ENCODE data around the gene HDGFL1. TPM values are rescaled to one million over a fixed set of nuclear protein-coding genes. Genes with fewer than 3 reads are reported as not detected.

Gene HDGFL1
- not detected in 2 replicates for total RNA-seq
- polyA plus RNA-seq, result not detected in 2 replicates

- Histone ChIP-seq H3K27ac (no peak within 1 kb of the TSS), H3K9me2 (replicated peaks; ENCODE audit: insufficient read depth) (no peaks in the 10 kb centered on the region), H3K36me3 (replicated peaks; ENCODE audit: insufficient read depth, low read depth) (no peaks in the 10 kb centered on the region), H3K4me3 (no peak within 1 kb of the TSS), H3K79me2 (no peaks in the 10 kb centered on the region), H2AFZ (no peak within 1 kb of the TSS), H3K27me3 (no peaks in the 10 kb centered on the region), H3K4me2 (no peak within 1 kb of the TSS), H3K9me3 (ENCODE audit: low read depth) (no peaks in the 10 kb centered on the region), H3K4me1 (ENCODE audit: insufficient read depth) (no peaks in the 10 kb centered on the region), H4K20me1 (ENCODE audit: insufficient read depth, poor library complexity, severe bottlenecking) (no peaks in the 10 kb centered on the region)
- TF ChIP-seq EZH2 (IDR thresholded peaks at IDR 0.05; ENCODE audit: borderline replicate concordance) (no peak), CTCF (IDR thresholded peaks at IDR 0.05; ENCODE audit: poor library complexity) (no peak), EZH2phosphoT487 (IDR thresholded peaks at IDR 0.05; ENCODE audit: low read depth, severe bottlenecking, unreplicated experiment) (no peak)
- WGBS (ENCODE audit: low lambda C conversion rate, missing lambda C conversion rate), result 98% methylated on average over 69 of the region's 89 CpGs
- DNase-seq (ENCODE audit: low spot score), result no peak
These were observed at the start of gene HDGFL1 for GRCh38 chr6:22569281-22570184. Gene HDGFL1, plus strand, starts transcription at chr6:22569566. Its CDS starts 10 bp downstream, at chr6:22569576.

- Histone ChIP-seq H3K9me3 (ENCODE audit: low read depth) (no peaks in the 10 kb centered on the region), H3K27ac (no peak overlapping the region), H3K27me3 (no peaks in the 10 kb centered on the region), H2AFZ (no peak overlapping the region), H3K4me3 (no peak overlapping the region), H4K20me1 (ENCODE audit: insufficient read depth, poor library complexity, severe bottlenecking) (no peaks in the 10 kb centered on the region), H3K36me3 (replicated peaks; ENCODE audit: insufficient read depth, low read depth) (no peaks in the 10 kb centered on the region), H3K4me2 (no peak overlapping the region), H3K79me2 (no peaks in the 10 kb centered on the region), H3K9me2 (replicated peaks; ENCODE audit: insufficient read depth) (no peaks in the 10 kb centered on the region), H3K4me1 (ENCODE audit: insufficient read depth) (no peaks in the 10 kb centered on the region)
- TF ChIP-seq CTCF (IDR thresholded peaks at IDR 0.05; ENCODE audit: poor library complexity) (no peak), EZH2phosphoT487 (IDR thresholded peaks at IDR 0.05; ENCODE audit: low read depth, severe bottlenecking, unreplicated experiment) (no peak), EZH2 (IDR thresholded peaks at IDR 0.05; ENCODE audit: borderline replicate concordance) (no peak)
- DNase-seq (ENCODE audit: low spot score), result no peak
- WGBS (ENCODE audit: low lambda C conversion rate, missing lambda C conversion rate), result 69% methylated on average over 4 of the region's 4 CpGs
These were observed 48.3 kb upstream of the HDGFL1 start for GRCh38 chr6:22521035-22521434.

GRCh38 chr6:22526736-22527135 lies 42.6 kb upstream of the HDGFL1 start:
- no peaks in the 10 kb centered on the region for H3K36me3 ChIP-seq (replicated peaks; ENCODE audit: insufficient read depth, low read depth)
- H3K4me1 ChIP-seq (ENCODE audit: insufficient read depth), result no peaks in the 10 kb centered on the region
- H2AFZ ChIP-seq, result no peak overlapping the region
- no peaks in the 10 kb centered on the region for H4K20me1 ChIP-seq (ENCODE audit: insufficient read depth, poor library complexity, severe bottlenecking)
- TF ChIP-seq EZH2phosphoT487 (IDR thresholded peaks at IDR 0.05; ENCODE audit: low read depth, severe bottlenecking, unreplicated experiment) (no peak), CTCF (IDR thresholded peaks at IDR 0.05; ENCODE audit: poor library complexity) (no peak), EZH2 (IDR thresholded peaks at IDR 0.05; ENCODE audit: borderline replicate concordance) (no peak)
- H3K9me2 ChIP-seq (replicated peaks; ENCODE audit: insufficient read depth), result no peaks in the 10 kb centered on the region
- no peaks in the 10 kb centered on the region for H3K79me2 ChIP-seq
- H3K27me3 ChIP-seq, result no peaks in the 10 kb centered on the region
- DNase-seq (ENCODE audit: low spot score), result no peak
- H3K4me2 ChIP-seq, result no peak overlapping the region
- no peak overlapping the region for H3K27ac ChIP-seq
- no peak overlapping the region for H3K4me3 ChIP-seq
- H3K9me3 ChIP-seq (ENCODE audit: low read depth), result no peaks in the 10 kb centered on the region

Data from hepatocyte (in vitro differentiated cells).